Endothelial cell of coronary artery (primary cell): Measurements from ENCODE around the gene ZNRF2. TPM values are rescaled to one million over a fixed set of nuclear protein-coding genes. Genes with fewer than 3 reads are reported as not detected.

Source experiments
- total RNA-seq: library from RNA; depleted of rRNA; stranded (reverse); fragments of >200 nt; gene quantifications from 2 replicates; pipeline ENCODE4 v1.2.3, GENCODE V29; 2014

Gene ZNRF2
- 3.4 and 5.5 TPM in 2 replicates for total RNA-seq

DNA sequence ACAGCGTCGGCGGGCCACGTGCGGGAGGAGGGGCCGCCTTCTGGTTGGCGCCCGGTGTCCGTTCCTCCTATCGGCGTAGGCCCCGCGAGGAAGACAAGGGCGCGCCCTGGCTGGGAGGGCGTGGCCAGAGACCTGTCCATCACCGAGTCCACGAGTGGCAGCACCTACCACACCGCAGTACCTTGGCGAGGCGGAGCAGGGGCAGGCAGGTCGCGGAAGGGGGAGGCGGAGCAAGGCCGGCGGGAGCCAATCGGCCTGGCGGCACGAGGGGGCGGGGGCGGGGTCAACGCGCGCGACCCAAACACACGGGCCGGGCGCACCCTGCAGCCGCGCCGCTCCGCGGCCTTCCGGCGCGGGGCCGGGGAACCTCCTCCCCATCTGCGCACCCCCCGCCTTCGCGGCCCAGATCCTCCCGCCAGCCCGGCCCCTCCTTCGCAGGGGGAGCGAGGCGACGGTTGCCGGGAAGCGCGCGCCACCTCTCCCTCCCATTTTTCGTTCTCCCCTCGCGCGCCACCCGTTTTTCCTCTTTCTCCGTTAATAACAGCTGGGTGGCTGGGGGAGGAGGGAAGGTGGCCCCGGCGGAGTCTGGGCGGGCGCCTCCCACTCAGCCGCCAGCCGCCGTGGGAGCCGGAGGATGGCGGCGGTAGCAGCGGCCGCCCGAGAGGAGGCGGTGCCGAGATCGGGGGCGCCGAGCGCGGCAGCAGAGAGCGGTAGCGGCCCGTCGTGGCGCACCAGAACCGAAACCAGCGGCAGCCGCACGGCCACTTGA is at the start of gene ZNRF2:
Gene ZNRF2 (plus strand): TSS at position 300 of the 769 bp plus-strand sequence. CDS start 761 bp downstream, outside the sequence.

Other genes starting within 250 kb of the ZNRF2 start
- 4.0 and 4.5 TPM in 2 replicates for gene MTURN, start 149.6 kb upstream of the ZNRF2 start, total RNA-seq
- gene NOD1, start 194.2 kb downstream of the ZNRF2 start, total RNA-seq = 15.2 and 16.9 TPM in 2 replicates
- 34.6 and 35.0 TPM in 2 replicates for gene GGCT, start 220.2 kb downstream of the ZNRF2 start, total RNA-seq